H4 (cell line): ENCODE results near the gene TDRD7. TPM values are rescaled to one million over a fixed set of nuclear protein-coding genes. Genes with fewer than 3 reads are reported as not detected.

Experiments used
- DNase-seq: peaks from one replicate; pipeline ENCODE4 v3.0.0-alpha.2; 2015; ENCODE audit warnings: low spot score
- total RNA-seq: library from RNA; depleted of rRNA; stranded (reverse); fragments of >200 nt; shearing (Covaris generic); gene quantifications from 2 replicates; pipeline ENCODE4 v1.2.3, GENCODE V29; 2014; rRNA removed

Gene TDRD7
- total RNA-seq: 15.8 and 19.2 TPM in 2 replicates

DNA sequence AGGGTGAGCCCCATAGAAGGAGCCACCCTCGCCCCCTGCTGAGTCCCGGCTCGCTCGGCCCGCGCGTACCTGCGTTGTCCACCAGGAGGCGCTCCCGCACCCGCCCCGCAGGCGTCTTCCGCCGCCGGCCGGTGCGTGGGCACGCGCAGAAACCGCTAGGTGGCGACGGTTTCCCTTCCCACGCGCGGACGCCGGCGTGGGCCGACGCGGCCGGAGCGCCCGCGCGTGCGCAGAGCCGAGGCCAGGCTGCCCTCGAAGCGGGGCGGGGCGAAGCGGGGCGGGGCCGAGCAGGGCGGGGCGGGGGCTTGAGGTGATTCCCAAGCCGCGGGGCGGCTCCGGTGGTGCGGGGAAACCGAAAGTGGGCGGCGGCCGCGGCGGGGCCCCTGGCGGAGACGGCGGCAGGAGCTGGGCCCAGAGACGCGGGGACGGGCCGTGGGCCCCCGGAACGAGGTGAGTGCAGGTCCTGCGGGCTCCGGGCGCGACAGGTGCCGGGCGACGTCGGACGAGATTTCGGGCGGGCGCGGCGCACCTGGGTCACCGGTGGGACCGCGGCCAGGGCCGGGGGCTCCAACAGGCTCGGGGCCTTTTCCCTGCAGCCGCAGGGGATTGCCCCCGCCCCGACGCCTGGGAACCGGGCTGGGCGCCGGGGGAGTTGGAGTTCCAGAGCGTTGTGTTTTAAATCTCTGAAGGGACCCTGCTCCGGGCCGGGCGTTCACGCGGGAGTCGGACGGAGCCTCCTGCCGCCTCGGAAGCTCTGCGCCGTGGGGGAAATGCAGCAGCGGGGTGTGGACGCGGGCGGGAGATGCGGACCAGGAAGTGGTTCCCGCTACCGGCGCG lies at the start of gene TDRD7:
Gene TDRD7, plus strand, starts transcription at position 308 of the 837 bp plus-strand sequence. CDS start 16,370 bp downstream, outside the sequence.
- DNase-seq: peak; percentile 71

- no peak for DNase-seq
Observed at GRCh38 chr9:97362777-97363545, 48.9 kb upstream of the TDRD7 start.

DNA sequence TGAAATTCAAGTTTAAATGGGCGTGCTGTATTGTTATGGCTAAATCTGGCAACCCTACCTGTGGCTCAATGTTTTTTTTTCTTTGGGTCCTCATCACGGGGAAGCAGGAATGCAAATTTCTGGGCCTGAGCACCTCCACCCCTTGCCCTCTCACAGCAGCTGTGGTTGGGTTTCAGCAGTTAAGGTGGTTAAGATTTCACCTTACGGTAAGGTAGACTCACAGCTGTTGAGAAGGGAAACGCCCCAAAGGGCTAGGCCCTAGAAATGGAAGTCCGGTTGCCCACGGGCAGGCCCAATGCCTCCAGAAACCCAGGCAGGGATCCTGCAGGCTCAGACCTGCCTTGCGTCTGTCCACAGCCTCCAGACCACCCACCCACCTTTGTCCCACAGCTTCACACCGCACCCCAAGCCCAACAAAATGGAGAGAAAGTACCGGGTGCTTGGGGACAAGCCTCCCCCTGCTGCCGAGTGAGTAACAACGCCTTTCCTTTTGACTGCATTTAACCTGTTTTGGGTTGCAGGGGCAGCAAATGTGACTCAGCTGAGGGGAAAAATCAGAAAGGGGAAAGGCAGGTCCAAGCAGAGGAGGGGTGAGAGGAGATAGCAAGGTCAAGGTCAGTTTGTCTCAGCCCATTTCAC lies 48.1 kb upstream of the TDRD7 start:
- DNase-seq: no peak

- no peak for DNase-seq
Observed at GRCh38 chr9:97364769-97365490, 47.0 kb upstream of the TDRD7 start.

DNA sequence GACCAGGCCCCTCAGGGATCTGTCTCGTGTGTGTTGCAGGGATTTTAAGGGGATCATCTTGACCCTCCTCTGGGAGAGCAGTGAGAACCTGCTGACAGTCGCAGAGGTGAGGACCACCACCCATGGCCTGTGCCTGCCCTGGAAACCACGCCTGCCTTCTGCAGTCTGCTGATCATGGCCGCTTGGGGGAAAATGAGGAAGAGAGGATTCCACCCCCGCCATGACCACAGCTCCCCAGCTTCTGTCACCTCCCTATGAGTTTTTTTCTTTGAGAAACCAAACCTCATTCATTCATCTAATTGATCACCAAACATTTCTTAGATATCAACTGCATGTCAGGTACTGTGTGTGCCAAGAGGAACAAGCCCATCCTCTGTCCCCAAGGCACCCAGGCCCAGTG lies 46.3 kb upstream of the TDRD7 start:
- no peak for DNase-seq

GRCh38 chr9:97366476-97366875 lies 45.4 kb upstream of the TDRD7 start:
- no peak for DNase-seq

GRCh38 chr9:97366889-97367288 lies 45.0 kb upstream of the TDRD7 start:
- no peak for DNase-seq

GRCh38 chr9:97367729-97368128 lies 44.2 kb upstream of the TDRD7 start:
- DNase-seq: no peak

DNA sequence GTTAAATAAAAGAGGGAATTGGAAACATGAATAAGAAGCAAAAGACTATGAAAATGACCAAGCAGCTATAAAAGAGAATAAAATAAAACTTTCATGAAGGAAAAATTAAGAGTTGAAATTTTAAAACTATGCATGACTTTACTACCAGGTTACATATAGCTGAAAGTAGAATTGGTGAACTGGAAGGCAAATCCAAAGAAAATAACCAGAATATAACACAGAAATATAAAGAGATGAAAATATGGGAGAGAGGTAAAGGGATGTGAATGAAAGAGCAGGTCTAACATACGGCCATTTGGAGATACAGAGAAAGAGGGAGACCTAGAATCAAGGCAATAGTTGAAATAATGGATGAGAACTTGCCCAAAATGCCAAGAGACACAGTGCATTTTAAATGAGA lies 42.9 kb upstream of the TDRD7 start:
- no peak for DNase-seq

GRCh38 chr9:97372580-97372979 lies 39.3 kb upstream of the TDRD7 start:
- DNase-seq: no peak

GRCh38 chr9:97373331-97373730 lies 38.6 kb upstream of the TDRD7 start:
- DNase-seq: no peak

GRCh38 chr9:97374811-97375210 lies 37.1 kb upstream of the TDRD7 start:
- no peak for DNase-seq

- no peak for DNase-seq
Observed at GRCh38 chr9:97376902-97377301, 35.0 kb upstream of the TDRD7 start.

- no peak for DNase-seq
Observed at GRCh38 chr9:97382099-97382718, 29.7 kb upstream of the TDRD7 start.

DNA sequence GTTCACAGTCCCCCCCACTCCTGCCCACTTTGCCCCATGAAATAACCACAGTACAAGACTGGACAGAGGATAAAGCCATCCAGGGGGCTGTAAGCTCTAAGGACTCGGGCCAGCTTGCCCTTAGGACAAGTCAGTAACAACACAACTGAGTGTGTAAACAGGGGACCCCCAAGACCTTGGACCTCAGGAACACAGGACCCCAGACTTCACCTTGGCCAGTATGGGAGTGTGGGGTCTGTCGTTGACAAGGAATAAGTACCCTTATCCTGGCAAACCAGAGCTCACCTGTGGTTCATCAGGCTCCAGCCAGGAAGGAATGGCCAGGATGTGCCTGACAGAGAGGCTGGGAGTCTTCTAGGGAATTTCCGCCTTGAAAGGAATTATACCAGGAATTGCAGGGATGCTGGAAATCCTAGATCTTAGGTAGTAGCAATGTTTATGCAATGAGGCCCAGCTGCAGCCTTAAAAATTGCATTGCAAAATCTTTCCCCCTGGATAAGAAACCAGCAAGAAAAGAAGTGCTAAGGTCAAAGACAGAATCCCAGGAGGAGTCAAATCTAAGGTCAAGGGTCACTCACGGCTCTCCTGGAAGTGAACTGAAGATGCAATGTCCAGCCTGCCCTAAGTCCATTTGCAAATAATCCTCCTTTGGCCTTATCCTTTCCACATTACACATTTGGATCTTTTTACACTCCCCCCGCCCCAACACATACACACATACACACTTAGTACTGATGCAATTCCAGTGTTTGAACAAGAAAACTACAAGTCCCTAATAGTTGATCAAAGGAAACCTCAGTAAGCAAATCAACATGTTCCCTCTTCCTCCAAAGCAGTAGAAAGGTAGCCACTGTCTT lies 27.3 kb upstream of the TDRD7 start:
- no peak for DNase-seq

GRCh38 chr9:97385626-97386264 lies 26.2 kb upstream of the TDRD7 start:
- DNase-seq: no peak

DNA sequence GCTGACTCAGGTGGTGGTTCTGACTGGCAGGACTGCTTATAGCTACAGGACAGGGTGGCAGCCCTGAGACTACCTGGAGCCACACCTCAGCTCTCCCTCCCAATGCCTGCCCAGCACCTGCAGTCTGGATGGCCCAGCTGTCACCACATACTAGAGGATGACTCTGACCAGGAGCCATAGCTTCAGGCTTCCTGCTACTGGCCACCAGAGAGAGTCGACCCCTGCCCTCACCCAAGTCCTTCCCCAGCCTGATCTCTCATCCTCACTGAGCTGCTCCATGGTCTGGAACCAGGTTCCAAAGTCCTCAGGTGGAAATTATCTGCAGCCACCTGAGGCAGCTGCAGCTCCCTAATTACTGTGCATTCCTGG lies 25.6 kb upstream of the TDRD7 start:
- no peak for DNase-seq

GRCh38 chr9:97386733-97387503 lies 25.0 kb upstream of the TDRD7 start:
- DNase-seq: peak; percentile 24

DNA sequence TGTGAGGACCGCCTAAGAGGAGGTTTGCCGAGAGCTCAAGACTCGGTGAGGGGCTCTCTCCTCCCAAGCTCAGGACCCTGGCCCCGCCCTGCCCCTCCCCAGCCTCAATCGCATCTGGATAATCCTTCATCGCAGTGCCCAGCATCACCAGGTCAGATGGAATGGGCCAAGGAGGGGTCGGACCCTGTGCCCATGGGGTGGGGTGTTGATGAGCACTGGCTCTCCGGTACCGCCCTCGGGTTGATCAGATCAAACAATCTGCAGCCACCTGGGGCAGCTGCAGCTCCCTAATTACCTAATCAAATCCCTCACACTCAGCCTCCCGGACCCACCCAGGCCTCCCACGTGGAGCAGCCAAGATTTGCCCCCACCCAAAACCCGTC lies 24.4 kb upstream of the TDRD7 start:
- no peak for DNase-seq
